HCT116 (cell line): ENCODE data around the gene VIT. TPM values are rescaled to one million over a fixed set of nuclear protein-coding genes. Genes with fewer than 3 reads are reported as not detected.

ENCODE experiments used
- ATAC-seq: fragments of 200-7000 bp; cut with Tn5 transposase; 2 replicates; pipeline ENCODE4 v1.9.1; 2020; ENCODE audit warnings: mild to moderate bottlenecking, moderate library complexity
- BruUV-seq: library from RNA; stranded (reverse); fragments of 400-500 nt; replicated peaks from 2 replicates; lab custom pipeline; 2021; lab: Mats Ljungman, UMichigan
- CTCF ChIA-PET: fragments of 300-600 bp; sonication (Branson Sonifier 250); formaldehyde crosslinking; loops from one replicate; lab custom pipeline; 2021; ENCODE audit warnings: antibody characterized with exemption; lab: Charles Lee
- POLR2A ChIA-PET: fragments of 300-600, 350-600 bp; sonication (Branson Sonifier 250); formaldehyde crosslinking; loops from one replicate; lab custom pipeline; 2021; ENCODE audit warnings: antibody characterized with exemption; lab: Charles Lee
- RAD21 ChIA-PET, 2 experiments: fragments of 300-600 bp; sonication (Branson Sonifier 250); formaldehyde crosslinking; loops; one replicate each; lab custom pipeline; 2023; ENCODE audit warnings: low total read pairs in 2 of 2; ENCODE audit not compliant: uncharacterized antibody in 2 of 2, unreplicated experiment in 2 of 2, low non-redundant PET in 1 of 2; lab: Charles Lee
- DNase-seq: peaks from one replicate; pipeline ENCODE4 v3.0.0-alpha.2; 2010; ENCODE audit warnings: low read depth, low spot score
- H2AFZ ChIP-seq: fragments of 200-600 bp; shearing (Covaris generic), sonication (generic); 2 replicates; pipeline ENCODE4 v1.6.1; 2017; ENCODE audit warnings: low read depth, mixed run types, mixed read lengths, antibody characterized with exemption, low read length; ENCODE audit not compliant: poor library complexity, severe bottlenecking
- H3K27ac ChIP-seq: 2 replicates; pipeline ENCODE4 v1.5.1; 2012; ENCODE audit warnings: low read depth, low read length
- H3K27me3 ChIP-seq: fragments of 200-600 bp; sonication (generic); 2 replicates; pipeline ENCODE4 v1.6.1; 2016; ENCODE audit warnings: mixed run types, low read length, mixed read lengths; ENCODE audit not compliant: insufficient read depth
- H3K36me3 ChIP-seq, 2 experiments: fragments of 200-500 bp in 1 of 2; fragments of 200-600 bp in 1 of 2; sonication (Bioruptor generic) in 1 of 2; sonication (generic) in 1 of 2; 2 replicates each; pipeline versions ENCODE4 v1.5.1 to v1.6.1; 2014 to 2016; ENCODE audit warnings: low read length in 2 of 2, inconsistent platforms in 1 of 2, mixed read lengths in 1 of 2, mixed run types in 1 of 2; ENCODE audit not compliant: insufficient read depth in 2 of 2, control insufficient read depth in 1 of 2
- H3K4me1 ChIP-seq, 2 experiments: fragments of 200-600 bp in 1 of 2; sonication (generic) in 1 of 2; 2 replicates each; pipeline versions ENCODE4 v1.5.1 to v1.6.1; 2012 to 2017; ENCODE audit warnings: low read length in 2 of 2, inconsistent platforms in 1 of 2, mild to moderate bottlenecking in 1 of 2, mixed read lengths in 1 of 2, mixed run types in 1 of 2, moderate library complexity in 1 of 2; ENCODE audit not compliant: insufficient read depth in 2 of 2, control insufficient read depth in 1 of 2
- H3K4me2 ChIP-seq: fragments of 200-600 bp; sonication (generic); 2 replicates; pipeline ENCODE4 v1.6.1; 2017; ENCODE audit warnings: mixed run types, low read length, mixed read lengths
- H3K4me3 ChIP-seq, 2 experiments: fragments of 200-600 bp in 1 of 2; sonication (generic) in 1 of 2; replicated peaks in 1 of 2; 2 replicates each; pipeline ENCODE4 v1.5.1; 2011 to 2016; ENCODE audit warnings: low read length in 2 of 2, control low read depth in 1 of 2, low read depth in 1 of 2, mild to moderate bottlenecking in 1 of 2, mixed read lengths in 1 of 2, mixed run types in 1 of 2
- H3K79me2 ChIP-seq: fragments of 200-600 bp; sonication (generic); 2 replicates; pipeline ENCODE4 v1.6.1; 2017; ENCODE audit warnings: mild to moderate bottlenecking, mixed run types, low read length, moderate library complexity, mixed read lengths; ENCODE audit not compliant: insufficient read depth
- H3K9ac ChIP-seq: fragments of 200-600 bp; sonication (generic); 2 replicates; pipeline ENCODE4 v1.6.1; 2016; ENCODE audit warnings: low read length, mixed read lengths
- H3K9me2 ChIP-seq: fragments of 200-600 bp; sonication (generic), shearing (Covaris generic); 2 replicates; pipeline ENCODE4 v1.6.1; 2017; ENCODE audit warnings: mixed run types, mild to moderate bottlenecking, moderate library complexity; ENCODE audit not compliant: insufficient read depth
- H3K9me3 ChIP-seq, 2 experiments: fragments of 200-500 bp in 1 of 2; fragments of 200-600 bp in 1 of 2; sonication (Bioruptor generic) in 1 of 2; sonication (generic) in 1 of 2; 2 replicates each; pipeline ENCODE4 v1.6.1; 2014 to 2017; ENCODE audit warnings: low read length in 2 of 2, mixed read lengths in 2 of 2, inconsistent platforms in 1 of 2, low read depth in 1 of 2, mild to moderate bottlenecking in 1 of 2, mixed run types in 1 of 2, moderate library complexity in 1 of 2; ENCODE audit not compliant: control insufficient read depth in 1 of 2, insufficient read depth in 1 of 2
- H4K20me1 ChIP-seq: fragments of 200-600 bp; sonication (generic), shearing (Covaris generic); 2 replicates; pipeline ENCODE4 v1.6.1; 2017; ENCODE audit warnings: mixed run types, mild to moderate bottlenecking, moderate library complexity; ENCODE audit not compliant: insufficient read depth
- CEBPB ChIP-seq: IDR thresholded peaks from 2 replicates; pipeline ENCODE4 v1.6.1; 2012; ENCODE audit warnings: low read depth
- CTCF ChIP-seq, 3 experiments: fragments of 200-600 bp in 1 of 3; sonication (generic) in 1 of 3; IDR thresholded peaks in 2 of 3; conservative IDR thresholded peaks in 1 of 3; 2 replicates each; pipeline ENCODE4 v1.5.1; 2012 to 2017; ENCODE audit warnings: low read depth in 2 of 3, low read length in 2 of 3, antibody characterized with exemption in 1 of 3, borderline replicate concordance in 1 of 3, control low read depth in 1 of 3, mild to moderate bottlenecking in 1 of 3, mixed read lengths in 1 of 3, mixed run types in 1 of 3, moderate library complexity in 1 of 3; ENCODE audit not compliant: insufficient read depth in 1 of 3
- EGR1 ChIP-seq: IDR thresholded peaks from 2 replicates; pipeline ENCODE4 v1.6.1; 2012; ENCODE audit warnings: low read depth
- ELF1 ChIP-seq: IDR thresholded peaks from 2 replicates; pipeline ENCODE4 v1.6.1; 2012; ENCODE audit warnings: low read depth, borderline replicate concordance
- EZH2 ChIP-seq: fragments of 200-600 bp; sonication (generic); IDR thresholded peaks from 2 replicates; pipeline ENCODE4 v1.6.1; 2017; ENCODE audit warnings: antibody characterized with exemption, mixed run types
- FOSL1 ChIP-seq: IDR thresholded peaks from 2 replicates; pipeline ENCODE4 v1.6.1; 2012; ENCODE audit warnings: low read depth
- POLR2A ChIP-seq: IDR thresholded peaks from 2 replicates; pipeline ENCODE4 v1.7.0; 2011; ENCODE audit warnings: borderline replicate concordance; ENCODE audit not compliant: insufficient read depth, insufficient read length; ENCODE audit errors: extremely low read depth
- POLR2AphosphoS5 ChIP-seq: IDR thresholded peaks from 2 replicates; pipeline ENCODE4 v1.6.1; 2011; ENCODE audit warnings: mild to moderate bottlenecking, low read depth, low read length, moderate library complexity
- RAD21 ChIP-seq: IDR thresholded peaks from 2 replicates; pipeline ENCODE4 v1.6.1; 2012; ENCODE audit warnings: low read depth, mild to moderate bottlenecking
- SIN3A ChIP-seq: IDR thresholded peaks from 2 replicates; pipeline ENCODE4 v1.6.1; 2012; ENCODE audit warnings: low read depth
- SP1 ChIP-seq: IDR thresholded peaks from 2 replicates; pipeline ENCODE4 v1.6.1; 2012; ENCODE audit warnings: low read depth
- SRF ChIP-seq: IDR thresholded peaks from 2 replicates; pipeline ENCODE4 v1.6.1; 2012; ENCODE audit warnings: low read depth
- TCF7L2 ChIP-seq: IDR thresholded peaks from 2 replicates; pipeline ENCODE4 v1.7.0; 2011; ENCODE audit warnings: borderline replicate concordance, inconsistent platforms; ENCODE audit not compliant: insufficient read depth, insufficient read length; ENCODE audit errors: extremely low read depth
- ZNF274 ChIP-seq: fragments of 200-500 bp; sonication (Bioruptor generic); IDR thresholded peaks from 2 replicates; pipeline ENCODE4 v1.6.1; 2014; ENCODE audit warnings: mild to moderate bottlenecking, low read depth, low read length, inconsistent platforms
- intact Hi-C: fragments of 100-400 bp; cut with micrococcal nuclease; formaldehyde crosslinking; loops from 2 replicates; pipeline ENCODE4 v1.10.0; 2022
- total RNA-seq: library from RNA; stranded (reverse); gene quantifications from one replicate; pipeline ENCODE4 v1.2.1, GENCODE V29; 2021; ENCODE audit not compliant: unreplicated experiment
- TF ChIP-seq, protein P1 (sequence below): IDR thresholded peaks from 2 replicates; pipeline ENCODE4 v1.6.1; 2012
- TF ChIP-seq, protein P2 (sequence below): IDR thresholded peaks from 2 replicates; pipeline ENCODE4 v1.6.1; 2012

Gene VIT
- total RNA-seq, 1 experiment from 2014 or later, result not detected

- Histone ChIP-seq H3K4me3 (no peak overlapping the region), H2AFZ (no peak overlapping the region), H3K9ac (no peak overlapping the region), H3K9me3 (no peaks in the 10 kb centered on the region)
- no TSS peak for BruUV-seq
- intact Hi-C loops, result no loop called here
- TF ChIP-seq FOSL1 (no peak), ZNF274 (no peak), RAD21 (no peak), ELF1 (no peak), POLR2A (no peak), SP1 (no peak), POLR2AphosphoS5 (no peak), SIN3A (no peak), EZH2 (no peak), EGR1 (no peak), CTCF (IDR thresholded peaks at IDR 0.05 in 2 of 3, conservative IDR thresholded peaks at IDR 0.05 in 1 of 3; ENCODE audit: borderline replicate concordance in 1 of 3, insufficient read depth in 1 of 3, low read depth in 2 of 3, low read length in 2 of 3) (no peak), CEBPB (no peak), TCF7L2 (no peak), SRF (no peak)
- TF ChIP-seq, protein P1, sequence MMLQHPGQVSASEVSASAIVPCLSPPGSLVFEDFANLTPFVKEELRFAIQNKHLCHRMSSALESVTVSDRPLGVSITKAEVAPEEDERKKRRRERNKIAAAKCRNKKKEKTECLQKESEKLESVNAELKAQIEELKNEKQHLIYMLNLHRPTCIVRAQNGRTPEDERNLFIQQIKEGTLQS, result no peak
- TF ChIP-seq, protein P2, sequence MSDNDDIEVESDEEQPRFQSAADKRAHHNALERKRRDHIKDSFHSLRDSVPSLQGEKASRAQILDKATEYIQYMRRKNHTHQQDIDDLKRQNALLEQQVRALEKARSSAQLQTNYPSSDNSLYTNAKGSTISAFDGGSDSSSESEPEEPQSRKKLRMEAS, result no peak
- TF ChIP-seq, all 23 proteins: peak for 0
- DNase-seq, result no peak
- Histone ChIP-seq H3K4me1 (no peaks in the 10 kb centered on the region), H3K9me2 (no peaks in the 10 kb centered on the region), H3K27ac (no peak overlapping the region), H3K36me3 (no peaks in the 10 kb centered on the region), H3K79me2 (no peaks in the 10 kb centered on the region), H3K27me3 (no peaks in the 10 kb centered on the region), H4K20me1 (no peaks in the 10 kb centered on the region), H3K4me2 (no peak overlapping the region)
- ATAC-seq, result no peak
- ChIA-PET RAD21 (no interaction called here), CTCF (no interaction called here), POLR2A (no interaction called here)
Observed at GRCh38 chr2:36834203-36834602, 137.7 kb downstream of the VIT start.
